SK-N-MC (cell line): ENCODE measurements around the gene C1orf174.

Experiments used
- DNase-seq: peaks from one replicate; pipeline ENCODE4 v3.0.0-alpha.2; 2011; ENCODE audit warnings: low read depth, low spot score
- H3K27ac ChIP-seq: fragments of 200-600 bp; sonication (generic); 2 replicates; pipeline ENCODE4 v1.5.1; 2016; ENCODE audit warnings: mixed run types
- H3K36me3 ChIP-seq: fragments of 200-600 bp; sonication (generic); 2 replicates; pipeline ENCODE4 v1.6.1; 2017; ENCODE audit warnings: antibody characterized with exemption, low read length, mixed read lengths; ENCODE audit not compliant: insufficient read depth
- H3K4me3 ChIP-seq: fragments of 200-600 bp; sonication (generic); 2 replicates; pipeline ENCODE4 v1.5.1; 2016
- H3K9ac ChIP-seq: fragments of 200-600 bp; sonication (generic); 2 replicates; pipeline ENCODE4 v1.8.0; 2017; ENCODE audit warnings: mixed run types, mixed read lengths; ENCODE audit not compliant: insufficient read length
- H3K9me3 ChIP-seq: fragments of 200-600 bp; sonication (generic); 2 replicates; pipeline ENCODE4 v1.6.1; 2017; ENCODE audit warnings: low read depth, mild to moderate bottlenecking, antibody characterized with exemption, low read length, moderate library complexity, mixed read lengths
- EZH2 ChIP-seq: fragments of 200-600 bp; sonication (generic); IDR thresholded peaks from one replicate; pipeline ENCODE4 v1.6.1; 2017; ENCODE audit warnings: antibody characterized with exemption
- FOXP2 ChIP-seq: optimal IDR thresholded peaks from 2 replicates; pipeline ENCODE3; 2011; ENCODE audit warnings: mild to moderate bottlenecking, moderate library complexity; ENCODE audit not compliant: insufficient read depth; ENCODE audit errors: extremely low read length, control extremely low read depth
- POLR2AphosphoS5 ChIP-seq: IDR thresholded peaks from 2 replicates; pipeline ENCODE4 v1.6.1; 2012; ENCODE audit warnings: mild to moderate bottlenecking, low read depth, low read length, borderline replicate concordance

C1orf174 gene

DNA sequence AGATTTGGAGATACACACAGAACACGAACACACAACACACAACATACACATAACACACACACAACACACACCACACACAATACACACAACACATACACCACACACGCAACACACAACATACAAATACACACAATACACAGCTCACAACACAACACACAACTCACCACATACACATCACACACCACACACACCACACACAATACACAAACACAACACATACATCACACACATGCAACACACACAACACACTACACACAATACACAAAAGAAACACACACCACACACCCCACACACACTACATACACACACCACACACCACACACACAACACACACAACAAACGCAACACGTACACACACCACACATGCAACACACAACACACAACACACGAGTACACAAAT lies 29.1 kb upstream of the C1orf174 start:
- H3K9me3 ChIP-seq = no peaks in the 10 kb centered on the region

DNA sequence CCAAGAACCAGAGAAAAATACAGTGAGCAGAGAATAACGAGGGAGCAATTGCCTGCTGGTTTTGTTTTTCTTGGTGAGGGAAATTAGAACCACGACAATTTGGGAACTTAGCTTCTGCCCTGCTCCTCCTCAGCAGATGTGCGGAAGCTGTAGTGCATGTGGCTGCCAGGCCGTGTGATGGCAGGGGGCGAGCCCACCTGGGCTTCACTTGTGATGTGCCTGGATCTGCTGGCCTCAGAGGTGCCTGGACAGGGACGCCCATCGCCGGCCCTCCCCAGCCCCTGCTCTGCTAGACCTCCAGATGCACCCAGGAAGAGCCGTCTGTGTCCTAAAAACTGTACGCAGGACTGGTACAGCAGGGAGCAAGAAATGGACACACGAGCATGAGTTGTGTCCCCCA lies 28.5 kb upstream of the C1orf174 start:
- Histone ChIP-seq H3K9ac (no peak overlapping the region), H3K4me3 (no peak overlapping the region), H3K9me3 (no peaks in the 10 kb centered on the region), H3K27ac (no peak overlapping the region), H3K36me3 (no peaks in the 10 kb centered on the region)
- TF ChIP-seq POLR2AphosphoS5 = no peak
- no peak for TF ChIP-seq EZH2
- no peak for TF ChIP-seq FOXP2
- no peak for DNase-seq

More for the DNA sequence above, 29.1 kb upstream of the C1orf174 start:
- TF ChIP-seq FOXP2 (no peak), POLR2AphosphoS5 (no peak), EZH2 (no peak)
- no peak for DNase-seq
- no peak overlapping the region for H3K9ac ChIP-seq
- no peak overlapping the region for H3K27ac ChIP-seq
- H3K4me3 ChIP-seq = no peak overlapping the region
- no peaks in the 10 kb centered on the region for H3K36me3 ChIP-seq

DNA sequence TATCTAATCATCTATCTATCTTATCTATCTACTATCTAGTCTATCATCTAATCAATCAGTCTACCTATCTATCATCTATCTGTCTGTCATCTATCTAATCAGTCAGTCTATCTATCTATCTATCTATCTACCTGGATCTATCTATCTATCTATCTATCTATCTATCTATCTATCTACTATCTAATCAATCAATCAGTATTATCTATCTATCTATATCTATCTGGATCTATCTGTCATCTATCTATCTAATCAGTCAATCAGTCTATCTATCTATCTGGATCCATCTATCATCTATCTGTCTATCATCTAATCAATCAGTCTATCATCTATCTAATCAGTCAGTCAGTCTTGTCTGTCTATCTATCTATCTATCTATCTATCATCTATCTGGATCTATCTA lies 26.9 kb upstream of the C1orf174 start:
- no peak for DNase-seq
- TF ChIP-seq FOXP2 = no peak
- TF ChIP-seq POLR2AphosphoS5 = no peak
- TF ChIP-seq EZH2 = no peak
- Histone ChIP-seq H3K27ac (no peak overlapping the region), H3K36me3 (no peaks in the 10 kb centered on the region), H3K9ac (no peak overlapping the region), H3K4me3 (no peak overlapping the region), H3K9me3 (no peaks in the 10 kb centered on the region)

DNA sequence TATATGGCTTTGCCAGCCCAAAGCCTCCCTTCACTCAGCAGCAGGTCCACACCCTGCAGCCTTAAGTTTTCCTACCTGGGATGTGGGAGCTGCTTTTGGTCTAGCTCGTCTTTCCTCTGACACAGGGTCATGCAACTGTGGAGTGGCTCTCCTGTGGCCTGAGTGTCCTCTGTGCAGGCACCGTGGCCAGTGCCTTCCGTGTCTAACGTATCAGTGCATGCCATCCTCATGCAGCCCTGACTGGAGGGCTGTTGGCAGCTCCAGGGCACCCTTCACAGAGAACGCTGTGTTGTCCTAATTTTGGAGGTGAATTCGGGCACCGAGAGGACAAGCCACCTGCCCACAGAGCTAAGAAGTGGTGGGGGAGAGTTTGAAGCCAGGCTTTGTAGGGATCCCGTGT lies 25.7 kb upstream of the C1orf174 start:
- Histone ChIP-seq H3K9ac (no peak overlapping the region), H3K4me3 (no peak overlapping the region), H3K36me3 (no peaks in the 10 kb centered on the region), H3K27ac (no peak overlapping the region), H3K9me3 (no peaks in the 10 kb centered on the region)
- no peak for DNase-seq
- TF ChIP-seq EZH2 (no peak), FOXP2 (no peak)

DNA sequence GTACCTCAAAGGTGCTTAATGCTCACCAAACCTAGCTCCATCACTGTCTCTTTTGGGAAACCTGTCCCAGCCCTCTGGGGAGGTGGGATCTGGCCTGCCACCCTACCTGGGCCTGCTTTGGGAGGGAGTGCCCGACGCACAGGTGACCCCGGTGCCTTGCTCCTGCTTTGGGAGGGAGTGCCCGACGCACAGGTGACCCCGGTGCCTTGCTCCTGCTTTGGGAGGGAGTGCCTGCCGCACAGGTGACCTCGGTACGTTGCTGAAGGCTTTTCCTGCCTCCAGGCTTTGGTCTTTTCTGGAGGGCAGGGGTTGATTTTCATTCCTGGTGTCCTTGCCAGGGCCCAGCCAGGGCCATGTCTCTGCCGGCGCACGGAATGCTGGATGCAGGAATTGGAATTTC lies 25.2 kb upstream of the C1orf174 start:
- Histone ChIP-seq H3K27ac (no peak overlapping the region), H3K4me3 (no peak overlapping the region), H3K36me3 (no peaks in the 10 kb centered on the region), H3K9me3 (no peaks in the 10 kb centered on the region), H3K9ac (no peak overlapping the region)
- TF ChIP-seq FOXP2 (no peak), EZH2 (no peak), POLR2AphosphoS5 (no peak)
- no peak for DNase-seq

DNA sequence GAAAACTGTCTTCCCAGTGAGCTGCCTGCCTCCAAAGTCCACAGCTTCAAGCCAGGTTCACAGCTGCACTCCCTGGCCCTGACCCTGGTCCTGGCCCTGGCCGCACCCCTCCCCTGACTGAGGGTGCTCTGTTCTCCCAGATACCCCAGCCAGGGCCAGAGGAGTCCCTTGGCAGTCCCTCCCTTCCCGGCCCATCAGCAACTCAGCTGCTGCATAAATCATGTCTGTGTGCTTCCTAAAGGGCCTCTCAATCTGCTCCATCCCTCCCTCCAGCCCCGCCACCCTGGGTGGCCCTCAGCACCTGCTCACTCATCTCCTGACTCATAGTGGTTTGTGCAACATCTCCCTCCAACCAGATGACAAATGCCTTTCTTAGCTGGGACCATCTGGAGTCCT lies 24.8 kb upstream of the C1orf174 start:
- no peak for DNase-seq
- no peak overlapping the region for H3K4me3 ChIP-seq
- no peak overlapping the region for H3K9ac ChIP-seq
- H3K9me3 ChIP-seq = no peaks in the 10 kb centered on the region
- H3K27ac ChIP-seq = no peak overlapping the region
- no peak for TF ChIP-seq EZH2
- TF ChIP-seq POLR2AphosphoS5 = no peak
- no peak for TF ChIP-seq FOXP2
- H3K36me3 ChIP-seq = no peaks in the 10 kb centered on the region

DNA sequence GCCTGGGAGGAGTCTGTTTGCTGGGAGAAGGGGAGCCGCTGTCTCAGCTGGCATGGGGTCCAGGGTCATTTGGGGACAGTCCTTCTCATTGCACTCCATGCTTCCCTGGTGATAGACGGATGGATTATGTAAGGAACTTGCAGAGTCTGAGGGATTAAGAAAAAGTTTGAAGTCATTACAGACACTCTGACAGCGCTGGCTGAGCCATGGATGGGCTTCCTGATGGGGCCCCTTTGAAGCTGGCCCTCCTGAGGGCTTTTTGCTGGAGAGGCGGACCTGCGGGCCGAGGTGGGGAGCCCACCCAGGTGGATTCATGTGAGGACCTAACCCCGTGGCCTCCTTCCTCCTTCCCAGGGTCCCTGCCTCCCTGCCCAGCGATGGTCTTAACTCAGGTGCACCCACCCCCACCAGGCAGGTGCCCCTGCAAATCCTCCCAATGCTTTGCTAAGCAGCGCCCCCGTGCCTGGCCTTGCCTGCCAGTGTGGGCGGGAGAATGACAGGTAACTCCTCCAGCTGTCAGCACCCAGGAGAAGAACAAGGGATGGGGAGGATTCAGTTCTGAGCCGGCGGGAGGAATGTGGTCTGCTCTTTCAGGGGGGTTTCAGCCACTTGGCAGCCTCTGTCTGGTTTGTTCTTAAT lies 24.2 kb upstream of the C1orf174 start:
- TF ChIP-seq EZH2 (no peak), POLR2AphosphoS5 (no peak), FOXP2 (no peak)
- Histone ChIP-seq H3K27ac (no peak overlapping the region), H3K9me3 (no peaks in the 10 kb centered on the region), H3K36me3 (no peaks in the 10 kb centered on the region), H3K4me3 (no peak overlapping the region), H3K9ac (no peak overlapping the region)
- no peak for DNase-seq

DNA sequence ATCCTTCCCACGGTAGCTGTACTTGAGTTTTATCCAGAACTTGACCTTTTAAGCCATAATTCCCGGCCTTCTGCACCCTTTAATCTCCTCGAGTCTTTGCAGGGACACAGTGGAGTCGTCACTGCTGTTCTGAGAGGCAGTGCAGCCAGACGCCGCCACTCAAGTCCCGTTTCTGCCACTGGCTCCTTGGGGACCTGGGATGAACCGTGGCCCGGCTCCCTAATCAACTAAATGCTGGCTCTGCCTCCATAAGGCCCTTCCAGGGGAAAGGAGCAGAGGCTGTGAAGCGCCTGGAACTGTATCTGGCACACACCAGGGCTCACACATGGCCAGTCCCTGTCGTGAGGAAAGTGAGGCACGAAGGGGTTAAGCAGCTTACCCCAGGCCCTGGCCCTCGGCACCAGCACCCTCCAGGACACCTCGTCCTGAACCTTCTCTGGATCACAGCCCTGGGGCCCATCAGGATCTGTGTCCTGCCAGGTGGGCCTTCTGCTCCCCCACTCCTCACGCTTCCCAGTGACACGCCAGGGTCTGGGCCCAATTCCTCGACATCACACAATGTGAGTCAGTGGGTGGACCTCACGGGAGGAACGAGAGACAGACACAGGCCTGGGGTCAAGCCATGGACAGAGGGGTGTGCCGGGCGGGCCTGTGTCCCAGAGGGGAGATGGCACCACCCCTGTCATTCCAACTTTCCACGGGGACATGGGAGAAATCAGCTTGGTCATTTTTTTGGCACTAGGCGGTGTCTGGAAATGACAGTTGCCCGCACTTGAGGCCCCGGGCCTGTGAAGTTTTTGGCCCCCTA lies 23.5 kb upstream of the C1orf174 start:
- Histone ChIP-seq H3K9ac (no peak overlapping the region), H3K27ac (no peak overlapping the region), H3K36me3 (no peaks in the 10 kb centered on the region), H3K4me3 (no peak overlapping the region), H3K9me3 (no peaks in the 10 kb centered on the region)
- TF ChIP-seq EZH2 (no peak), POLR2AphosphoS5 (no peak), FOXP2 (no peak)
- no peak for DNase-seq
